Hematopoietic multipotent progenitor cell treated with erythropoietin and hydrocortisone succinate and interleukin-3 and kit ligand, for 6 days (in vitro differentiated cells): Measurements from ENCODE around the gene STOX2.
A peak's percentile ranks its signal among the peaks of the same experiment; 100 is the strongest.

Experiments used
- DNase-seq: peaks from one replicate; pipeline ENCODE4 v3.0.0-alpha.2; 2015

STOX2 gene

DNA sequence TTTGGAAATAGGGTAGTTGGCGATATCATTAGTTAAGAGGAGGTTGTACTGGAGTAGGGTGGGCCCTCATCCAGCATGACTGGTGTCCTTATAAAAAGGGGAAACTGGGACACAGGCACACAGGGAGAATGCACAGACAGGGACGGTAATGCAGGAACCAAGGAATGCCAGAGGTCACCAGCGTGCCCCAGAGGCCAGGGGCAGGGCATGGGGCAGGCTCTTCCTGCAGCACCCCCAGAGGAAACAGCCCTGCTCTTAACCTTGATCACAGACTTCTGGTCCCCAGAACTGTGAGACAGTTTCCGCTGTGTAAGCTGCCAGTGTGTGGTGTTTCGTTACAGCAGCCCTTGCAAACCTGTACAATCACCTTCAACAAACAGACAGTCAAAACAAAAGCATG lies 15.9 kb upstream of the STOX2 start:
- DNase-seq = no peak

DNA sequence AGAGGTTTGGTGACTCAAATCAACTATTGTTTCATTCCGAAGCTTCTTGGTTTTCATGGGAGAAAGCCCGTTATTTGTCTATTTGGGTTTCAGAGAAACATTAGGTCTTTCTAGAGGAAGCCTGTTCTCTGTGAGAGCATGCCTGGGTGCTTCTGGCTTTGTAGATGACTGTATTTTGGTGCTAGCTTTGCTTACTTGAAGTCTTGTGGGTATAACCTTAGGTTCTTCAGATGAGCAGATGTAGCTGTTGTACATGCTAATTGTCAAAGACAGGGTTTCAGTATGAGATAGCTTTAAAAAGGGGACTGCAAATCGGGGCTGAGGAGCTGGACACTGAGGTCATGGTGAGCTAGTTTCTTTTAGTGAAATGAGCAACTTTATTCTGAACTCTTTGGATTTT lies 7.9 kb upstream of the STOX2 start:
- DNase-seq = no peak

DNA sequence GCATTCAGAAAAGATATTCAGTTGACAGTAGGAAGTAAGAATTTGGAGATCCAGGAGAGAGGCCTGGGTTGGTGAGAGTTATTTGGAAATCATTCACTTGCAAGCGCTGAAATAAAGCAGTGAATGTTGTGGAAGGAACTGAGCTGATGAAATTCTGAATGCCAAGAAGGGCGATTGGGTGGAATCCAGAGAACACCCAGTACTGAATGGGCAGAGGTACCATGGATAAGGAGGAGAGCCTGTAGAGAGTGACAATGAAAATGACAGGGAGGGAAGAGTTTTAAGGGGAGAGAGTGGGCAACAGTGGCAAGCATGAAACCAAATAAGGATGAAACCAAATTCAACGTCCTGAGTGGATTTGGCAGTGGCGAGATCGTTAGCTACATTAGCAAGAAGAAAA lies 6.7 kb upstream of the STOX2 start:
- no peak for DNase-seq

DNA sequence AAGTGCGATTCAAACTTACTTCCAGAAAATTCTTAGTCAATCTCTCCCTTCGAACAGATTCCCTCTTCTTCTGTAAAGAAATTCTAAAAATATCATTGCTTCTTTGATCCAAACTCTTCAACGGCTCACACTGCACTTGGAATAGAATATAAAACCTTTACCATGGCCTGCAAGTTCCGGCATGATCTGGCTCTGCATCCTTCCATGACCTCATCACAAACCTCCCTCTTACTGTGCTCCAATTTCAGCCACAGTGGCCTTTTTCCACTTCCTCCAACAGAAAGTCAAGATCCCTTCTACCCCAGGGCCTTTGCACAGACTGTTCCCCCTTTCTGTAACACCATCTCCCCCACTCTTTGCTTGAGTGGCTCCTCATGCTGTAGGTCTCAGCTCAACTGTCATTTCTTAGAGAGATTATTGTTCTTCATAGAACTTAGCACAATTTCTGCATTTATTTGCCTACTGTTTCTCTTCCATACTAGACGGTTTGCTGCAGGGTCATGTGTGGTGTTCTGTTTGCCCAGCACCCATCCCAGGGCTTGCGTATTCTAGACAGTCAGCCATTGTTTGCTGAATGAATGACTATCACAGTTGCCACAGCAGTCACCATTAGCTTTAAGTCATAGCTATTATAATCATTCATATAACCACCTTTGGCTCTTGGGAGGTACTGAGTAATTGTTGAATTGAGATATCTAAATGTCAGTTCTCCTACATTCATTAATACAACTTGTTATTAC lies 1.9 kb upstream of the STOX2 start:
- DNase-seq = no peak

DNA sequence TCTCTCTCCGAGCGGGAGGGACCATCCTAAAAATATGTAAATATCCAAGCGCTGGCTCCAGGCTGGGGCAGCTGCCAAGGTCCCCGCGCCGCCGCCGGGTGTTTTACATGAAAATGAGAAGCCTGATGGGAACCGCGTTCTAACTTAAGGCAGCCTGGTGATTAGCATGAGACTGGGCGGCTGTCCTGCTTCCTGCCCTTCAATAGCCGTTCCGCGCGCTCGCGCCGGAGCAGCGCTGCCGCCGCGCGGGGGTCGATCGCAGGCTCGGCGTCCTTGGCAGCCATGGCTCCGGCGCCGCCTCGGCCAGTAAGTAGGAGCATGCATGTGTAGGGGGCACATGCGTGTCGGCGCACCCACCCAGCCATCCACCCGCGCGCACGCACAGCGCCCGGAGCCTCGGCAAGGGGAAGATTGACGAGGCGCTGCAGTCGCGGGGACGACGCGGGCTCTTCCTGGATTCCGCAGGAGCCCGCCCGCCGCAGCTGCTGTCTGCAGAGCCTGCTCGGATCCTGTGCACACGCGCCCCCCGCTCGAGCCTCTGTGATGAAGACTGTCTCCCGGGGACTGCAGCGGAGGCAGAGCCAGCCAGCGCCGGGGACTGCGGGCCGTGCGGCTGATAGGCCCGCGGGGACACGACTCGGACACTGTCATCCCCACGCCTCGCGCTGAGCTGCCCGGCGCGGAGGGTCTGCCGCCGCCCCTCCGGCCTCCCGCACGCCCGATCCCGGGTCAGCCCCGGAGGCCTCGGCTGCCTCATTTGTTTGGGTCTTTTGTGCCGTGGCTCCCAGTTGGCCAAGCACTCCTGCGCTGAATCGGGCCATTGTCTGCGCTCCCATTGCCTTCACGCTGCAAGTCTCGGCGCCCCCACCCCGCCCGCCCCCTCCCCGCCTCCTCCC lies 734 bp downstream of the STOX2 start:
- no peak for DNase-seq

DNA sequence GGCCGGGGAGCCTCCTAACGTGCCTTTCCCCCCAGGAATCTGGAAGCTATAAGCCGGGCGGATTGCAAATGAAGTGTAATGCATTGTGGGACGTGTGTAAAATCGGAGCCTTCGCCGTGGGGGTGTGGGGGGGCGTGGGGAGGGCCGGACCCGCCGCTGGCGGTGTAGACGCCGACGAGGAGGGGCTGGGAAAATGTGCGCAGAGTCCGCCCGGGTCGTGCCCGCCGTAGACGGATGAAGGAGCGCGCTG lies 1.3 kb downstream of the STOX2 start:
- no peak for DNase-seq

DNA sequence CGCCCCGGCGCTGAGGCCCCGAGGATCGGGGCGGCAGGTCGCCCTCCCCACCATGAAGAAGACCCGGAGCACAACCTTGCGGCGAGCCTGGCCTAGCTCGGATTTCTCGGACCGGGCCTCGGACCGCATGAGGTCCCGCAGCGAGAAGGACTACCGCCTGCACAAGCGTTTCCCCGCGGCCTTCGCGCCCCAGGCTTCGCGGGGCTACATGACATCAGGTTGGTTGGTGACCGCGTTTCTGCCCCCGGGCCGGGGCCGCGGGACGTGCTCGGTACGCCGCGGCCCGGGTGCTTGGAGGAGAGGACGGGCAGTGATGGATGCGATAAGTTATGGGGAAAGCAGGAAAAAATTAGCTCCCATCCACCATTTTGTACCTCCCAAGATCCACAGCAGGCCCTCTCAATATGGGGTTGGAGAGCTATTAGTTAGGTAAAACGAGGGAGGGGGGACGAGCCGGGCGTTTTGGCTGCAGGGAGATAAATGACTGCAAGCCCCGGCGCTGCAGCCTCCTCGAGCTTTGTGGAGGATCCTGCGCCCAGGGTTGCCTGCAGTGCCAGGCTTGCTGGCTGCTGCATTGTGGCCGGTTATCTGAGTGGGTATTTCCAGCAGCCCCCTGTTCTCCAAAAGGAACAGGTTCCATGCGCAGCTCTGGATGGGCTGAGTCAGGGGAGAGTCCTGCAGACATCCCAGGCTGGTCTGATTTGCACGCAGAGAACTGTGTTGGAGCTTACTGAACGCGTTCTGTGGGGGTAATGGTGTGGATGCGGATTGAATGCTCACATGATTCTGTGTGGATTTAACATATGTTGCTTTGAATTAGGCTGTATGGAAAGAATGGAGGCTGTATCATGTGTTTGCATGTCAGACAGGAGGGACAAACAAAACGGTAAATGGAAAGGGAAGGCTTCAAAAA lies 1.9 kb downstream of the STOX2 start:
- no peak for DNase-seq

DNA sequence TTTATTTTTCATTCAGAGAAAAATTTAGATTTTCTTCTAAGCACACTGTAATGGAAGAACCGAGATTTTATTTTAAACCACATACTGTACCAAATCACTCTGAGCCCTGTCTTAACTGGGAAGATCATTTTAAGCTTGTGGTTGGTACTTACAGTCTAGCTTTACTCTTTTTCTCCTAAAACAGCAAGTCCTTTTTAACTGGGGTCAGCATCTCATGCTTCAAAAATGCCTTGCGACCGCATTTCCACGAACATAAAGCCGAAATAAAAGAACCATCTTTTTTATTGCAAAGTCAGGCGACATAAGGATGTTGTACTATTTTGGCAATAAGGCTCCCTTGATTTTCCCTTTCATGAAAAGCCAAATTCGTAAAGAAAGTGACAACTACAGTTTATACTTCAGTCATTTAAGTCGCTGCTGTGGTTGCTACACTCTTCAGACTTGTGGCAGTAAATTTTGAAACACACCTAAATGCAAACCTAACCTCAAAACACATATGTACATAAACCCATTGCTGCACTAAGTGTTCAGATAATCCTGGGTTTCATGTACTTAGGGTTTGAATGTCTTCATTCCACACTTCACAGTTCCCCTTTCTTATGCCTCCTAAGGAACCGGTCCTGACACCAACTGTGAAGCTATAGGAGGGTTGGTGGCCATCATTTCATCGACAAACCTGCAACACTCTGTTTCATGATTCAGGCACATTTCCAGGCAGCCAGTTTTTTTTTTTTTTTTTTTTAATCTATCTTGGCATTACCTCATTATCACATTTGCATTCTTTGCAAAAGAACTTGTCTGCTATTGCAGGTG lies 3.0 kb downstream of the STOX2 start:
- DNase-seq = no peak

DNA sequence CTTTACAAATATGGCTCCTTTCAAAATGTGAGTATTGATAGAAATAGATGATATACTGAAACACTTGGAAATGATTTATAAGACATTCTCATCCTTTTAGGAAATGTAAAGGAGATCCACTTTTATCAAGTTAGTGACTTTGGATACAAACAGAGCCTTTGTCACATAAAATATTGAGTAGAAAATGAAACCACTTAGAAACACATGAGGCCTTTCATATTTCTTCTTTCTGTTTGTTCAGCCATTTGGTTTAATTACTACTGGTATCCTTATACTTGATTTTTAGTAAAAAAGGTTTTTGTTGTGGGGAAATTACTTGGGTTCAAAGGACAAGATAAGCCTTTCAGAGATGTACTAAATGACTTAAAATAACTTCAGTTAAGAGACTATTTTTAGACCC lies 4.1 kb downstream of the STOX2 start:
- no peak for DNase-seq

DNA sequence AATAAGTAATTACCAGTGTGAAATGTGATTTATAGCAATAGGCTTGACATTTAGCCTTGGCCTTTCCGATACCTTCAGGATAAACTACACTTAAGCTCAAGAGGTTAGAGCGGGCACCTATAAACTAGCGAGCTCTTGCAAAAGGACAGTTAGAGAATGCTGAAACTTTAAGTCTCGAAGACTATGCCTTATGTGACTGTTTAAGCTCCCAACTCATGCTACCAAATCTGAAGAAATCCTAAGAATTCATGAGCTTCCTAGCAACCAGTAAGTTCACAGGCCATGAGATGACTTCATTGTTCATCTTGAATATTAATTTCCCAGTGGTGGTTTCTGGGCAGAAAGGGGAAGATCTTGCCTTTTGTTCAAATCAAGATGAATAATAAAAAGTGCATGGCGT lies 4.7 kb downstream of the STOX2 start:
- DNase-seq = no peak

DNA sequence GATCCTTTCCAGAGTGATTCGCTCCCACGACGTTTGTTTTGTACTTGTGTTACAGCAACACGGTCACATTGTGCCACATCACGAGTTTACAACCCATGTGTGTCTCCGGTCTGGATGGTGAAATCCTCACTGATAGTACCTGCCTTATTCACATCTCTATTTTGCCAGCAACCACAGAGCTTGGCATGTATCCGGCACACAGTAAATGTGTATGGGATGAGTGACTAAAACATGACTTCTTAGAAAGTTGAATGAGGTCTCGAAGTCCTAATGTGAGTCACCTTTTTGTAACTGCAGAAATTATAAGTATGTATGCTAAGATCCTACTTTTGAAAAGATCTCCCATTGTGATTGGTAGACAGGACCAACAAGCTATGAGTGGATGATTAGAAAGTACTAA lies 7.5 kb downstream of the STOX2 start:
- DNase-seq = no peak

DNA sequence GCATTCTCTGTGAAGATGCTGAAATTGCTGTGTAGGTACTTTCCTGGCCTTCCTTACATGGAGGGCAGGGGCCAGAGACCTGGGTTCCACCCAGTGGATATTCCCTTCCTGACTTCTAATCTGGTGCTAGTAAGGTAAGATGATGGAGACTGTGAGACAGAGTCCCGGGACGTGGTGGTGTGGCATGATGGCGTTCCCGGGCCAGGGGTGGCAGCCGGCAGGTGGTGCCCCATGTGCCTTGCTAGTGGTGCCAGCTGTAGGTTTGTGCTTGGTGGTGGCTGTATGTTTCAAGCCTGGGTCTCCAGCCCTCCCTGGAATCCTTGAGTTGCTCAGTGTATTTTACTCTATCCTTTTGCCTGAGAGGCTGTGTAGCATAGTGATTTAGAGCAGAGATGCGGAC lies 10.9 kb downstream of the STOX2 start:
- DNase-seq = no peak

DNA sequence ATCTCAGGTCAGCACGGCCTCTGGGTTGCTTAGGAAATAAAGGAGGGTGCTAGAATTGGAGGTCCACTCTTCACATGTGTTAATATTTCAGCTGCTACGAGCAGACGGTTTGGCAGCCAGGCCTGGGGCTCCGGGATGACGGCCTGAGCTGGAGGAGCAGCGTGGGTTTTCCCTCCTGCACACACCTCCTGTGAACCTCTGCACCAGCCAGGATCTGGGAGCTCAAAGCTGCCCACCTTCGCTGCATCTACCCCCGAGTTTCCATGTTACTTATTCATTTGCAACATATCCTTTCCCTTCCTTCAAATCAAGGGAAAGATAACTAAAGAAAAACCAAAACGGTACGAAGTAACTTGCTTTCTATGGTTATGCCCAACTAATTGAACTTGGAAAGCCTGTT lies 13.6 kb downstream of the STOX2 start:
- no peak for DNase-seq

DNA sequence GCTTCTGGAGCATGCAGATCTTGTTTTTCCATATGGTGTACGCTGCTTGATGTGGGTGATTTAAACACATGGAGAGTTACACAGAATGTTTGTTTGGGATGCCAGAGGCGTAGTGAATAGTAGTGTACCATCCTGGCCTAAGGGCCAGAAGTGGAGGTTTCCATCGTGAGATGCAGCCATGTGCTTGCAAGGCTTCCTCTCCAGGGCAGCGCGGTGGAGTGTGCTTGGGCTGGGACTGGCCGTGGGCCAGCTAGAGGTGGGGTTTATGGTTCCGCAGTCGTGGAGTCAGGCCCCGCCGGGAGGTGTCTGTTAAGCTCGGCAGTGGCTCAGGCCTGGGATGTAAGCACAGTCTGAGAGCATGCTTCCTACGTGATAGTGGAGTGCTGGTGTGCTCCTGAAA lies 14.0 kb downstream of the STOX2 start:
- no peak for DNase-seq

DNA sequence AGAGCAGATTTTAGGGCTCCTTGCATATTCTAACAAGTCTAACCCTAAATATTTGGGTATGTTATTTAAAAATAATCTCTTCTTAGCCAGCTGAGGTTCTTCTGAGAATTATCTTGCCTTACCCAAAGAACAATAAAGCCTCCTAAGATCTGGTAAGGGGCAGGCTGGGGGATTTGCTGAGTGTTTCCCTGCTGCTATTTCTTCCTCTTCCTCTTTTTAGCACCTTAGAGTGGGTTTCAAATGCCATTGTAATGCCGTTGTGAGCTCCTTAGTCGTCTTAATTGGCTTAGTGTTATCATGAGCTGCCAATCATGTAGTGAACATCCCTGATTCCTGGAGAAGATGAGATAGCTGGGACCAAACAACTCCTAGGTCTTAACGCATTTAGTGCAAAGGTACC lies 15.4 kb downstream of the STOX2 start:
- DNase-seq = peak; percentile 14

DNA sequence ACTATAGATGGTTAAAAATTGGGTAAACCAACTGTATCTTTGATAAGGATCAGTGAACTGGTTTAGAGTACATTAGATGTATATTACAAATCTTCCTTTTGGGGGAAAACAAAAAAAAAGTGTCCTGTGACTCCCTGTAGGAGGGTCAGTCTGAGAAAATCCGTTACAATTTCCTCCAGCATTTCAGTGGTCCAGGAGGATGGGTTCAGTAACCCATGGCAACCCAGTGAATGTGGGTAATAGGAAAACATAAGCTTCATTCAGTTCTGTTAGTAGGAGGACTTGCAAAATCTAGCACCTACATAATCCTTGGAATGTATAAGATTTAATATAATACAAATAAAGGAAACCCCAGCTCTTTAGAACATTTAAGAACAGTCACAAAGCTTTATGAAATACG lies 16.2 kb downstream of the STOX2 start:
- DNase-seq = no peak

DNA sequence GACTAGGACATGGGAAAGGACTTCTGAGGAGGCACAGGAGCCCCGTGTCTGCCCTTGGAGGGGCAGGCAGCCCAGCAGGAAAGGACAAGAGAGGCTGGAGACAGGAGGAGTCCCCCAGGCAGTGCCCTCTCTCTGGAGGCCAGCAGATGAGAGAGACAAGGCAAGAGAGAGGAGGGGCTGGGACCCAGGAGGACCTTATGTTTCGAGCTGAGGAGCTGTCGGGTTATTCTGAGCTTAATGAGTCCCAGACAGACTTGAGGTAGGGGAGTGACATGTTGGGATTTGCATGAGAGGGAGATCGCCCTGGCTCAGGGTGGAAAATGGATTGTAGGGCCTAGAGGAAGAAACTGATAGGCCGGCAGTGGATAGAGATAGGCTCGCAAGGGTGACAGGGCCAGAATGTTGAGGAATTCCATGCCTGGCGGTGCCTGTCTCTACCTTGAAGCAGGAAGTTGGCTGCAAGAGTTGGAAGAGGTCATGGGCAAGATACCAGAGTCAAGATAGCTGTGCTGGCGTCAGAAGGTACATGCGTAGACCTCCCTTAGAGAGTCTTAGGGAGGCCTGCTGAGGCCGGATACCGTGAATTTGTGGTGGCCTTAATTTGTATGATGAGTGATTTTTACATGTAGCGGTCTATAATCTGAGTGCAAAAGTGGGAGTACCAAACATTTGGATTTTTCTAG lies 19.4 kb downstream of the STOX2 start:
- DNase-seq = no peak

DNA sequence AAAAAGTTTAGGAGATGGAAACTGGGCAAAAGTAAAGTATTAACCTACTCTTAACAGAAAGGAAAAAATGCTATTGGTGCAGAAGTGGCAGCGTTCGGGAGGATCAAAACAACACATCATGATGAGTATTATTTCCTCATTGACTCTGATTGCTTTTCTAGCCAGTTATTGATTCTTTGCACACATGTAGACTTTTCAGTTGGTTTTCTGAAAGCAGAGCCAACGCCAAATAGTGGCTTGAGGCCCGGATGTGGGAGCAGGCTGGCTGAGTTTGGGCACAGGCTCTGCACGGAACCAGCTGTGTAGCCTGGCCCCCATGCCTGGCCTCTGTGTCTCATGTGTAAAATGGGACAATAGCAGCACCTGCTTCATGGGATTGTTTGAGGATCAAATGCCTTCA lies 21.8 kb downstream of the STOX2 start:
- DNase-seq = no peak

DNA sequence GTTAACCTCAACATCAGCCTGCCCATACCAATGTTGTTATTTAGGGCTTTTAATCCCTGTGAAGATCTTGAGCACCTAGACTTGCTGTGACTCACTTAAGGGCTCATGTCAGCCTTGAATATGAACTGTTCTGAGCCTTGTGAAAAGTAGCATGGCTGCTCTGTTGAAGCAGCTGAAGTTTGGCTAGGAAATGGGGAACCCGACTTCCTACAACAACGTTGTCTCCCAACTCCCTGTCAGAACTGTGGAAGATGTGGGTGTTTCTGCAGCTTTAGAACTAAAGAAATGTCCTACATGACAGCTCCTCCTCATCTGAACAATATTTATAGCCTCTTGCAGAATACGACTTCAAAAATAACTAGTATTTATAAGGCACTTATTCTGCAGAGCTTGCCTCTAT lies 27.5 kb downstream of the STOX2 start:
- DNase-seq = no peak

DNA sequence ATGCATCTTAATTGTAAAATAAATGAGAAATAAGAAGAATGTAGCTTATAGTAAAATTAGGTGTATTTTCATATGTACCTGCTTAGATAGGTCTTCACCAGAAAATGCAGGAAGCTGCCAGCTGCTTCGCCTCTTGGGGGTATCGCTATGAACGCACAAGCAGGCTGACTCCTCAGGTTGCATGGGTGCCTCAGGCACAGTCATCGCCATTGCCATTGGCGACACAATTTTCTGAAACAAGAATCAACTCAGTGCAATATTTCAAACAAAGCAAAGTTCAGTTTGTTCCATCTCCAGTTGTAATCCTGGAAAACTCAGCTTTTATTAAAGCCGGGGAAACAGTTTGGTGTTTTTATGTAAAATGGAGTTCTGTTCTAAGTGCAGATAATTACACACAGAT lies 29.7 kb downstream of the STOX2 start:
- DNase-seq = no peak

DNA sequence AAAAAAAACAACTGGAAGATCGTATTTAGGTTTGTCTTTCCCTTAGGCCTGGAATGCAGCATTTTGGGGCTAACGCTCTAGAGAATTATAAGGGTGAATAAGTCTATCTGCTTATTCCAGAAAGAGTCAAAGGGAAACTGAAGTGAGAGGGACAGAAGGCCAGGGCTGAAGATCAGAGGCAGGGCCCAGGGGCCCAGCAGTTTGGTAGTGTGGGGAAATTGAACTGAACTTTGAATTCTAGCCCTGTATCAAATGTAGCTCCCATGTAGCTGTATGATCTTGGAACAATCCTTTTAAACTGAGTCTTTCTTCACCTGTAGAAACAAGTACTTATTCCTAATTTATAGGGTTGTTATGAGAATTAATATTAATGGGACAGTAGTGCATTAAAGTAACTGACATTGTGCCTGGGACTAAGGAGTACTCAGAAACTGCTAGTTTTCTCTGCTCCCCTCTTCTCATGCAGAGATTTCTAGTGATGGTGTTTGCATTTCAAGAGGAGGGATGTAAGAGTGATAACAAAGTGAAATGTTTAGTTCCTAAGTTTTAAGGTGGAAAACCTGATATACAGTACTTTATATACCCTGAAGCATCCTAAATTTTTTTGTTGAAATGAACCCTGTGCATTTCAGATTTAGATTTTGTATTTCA lies 30.4 kb downstream of the STOX2 start:
- no peak for DNase-seq

DNA sequence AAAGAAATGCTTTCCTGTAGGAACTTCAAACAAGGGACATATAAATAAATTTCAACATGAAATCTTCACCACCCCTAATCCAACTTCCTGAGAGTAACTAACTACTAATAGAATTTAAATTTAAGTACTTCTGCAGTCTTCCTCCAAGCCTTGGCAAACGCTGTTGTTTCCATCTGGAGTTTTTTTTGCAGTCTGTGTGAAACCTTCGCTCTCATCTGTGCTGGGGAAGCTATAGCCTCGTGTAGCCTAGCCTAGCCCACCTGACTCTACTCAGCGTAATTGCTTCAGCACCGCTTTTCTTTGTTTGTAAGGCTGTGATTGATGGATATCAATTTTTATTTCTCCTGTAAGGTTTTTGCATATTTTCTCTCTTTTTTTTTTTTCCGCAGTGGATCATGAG lies 30.9 kb downstream of the STOX2 start:
- no peak for DNase-seq
